ENCODE data around the gene KIF12.

KIF12 gene

DNA sequence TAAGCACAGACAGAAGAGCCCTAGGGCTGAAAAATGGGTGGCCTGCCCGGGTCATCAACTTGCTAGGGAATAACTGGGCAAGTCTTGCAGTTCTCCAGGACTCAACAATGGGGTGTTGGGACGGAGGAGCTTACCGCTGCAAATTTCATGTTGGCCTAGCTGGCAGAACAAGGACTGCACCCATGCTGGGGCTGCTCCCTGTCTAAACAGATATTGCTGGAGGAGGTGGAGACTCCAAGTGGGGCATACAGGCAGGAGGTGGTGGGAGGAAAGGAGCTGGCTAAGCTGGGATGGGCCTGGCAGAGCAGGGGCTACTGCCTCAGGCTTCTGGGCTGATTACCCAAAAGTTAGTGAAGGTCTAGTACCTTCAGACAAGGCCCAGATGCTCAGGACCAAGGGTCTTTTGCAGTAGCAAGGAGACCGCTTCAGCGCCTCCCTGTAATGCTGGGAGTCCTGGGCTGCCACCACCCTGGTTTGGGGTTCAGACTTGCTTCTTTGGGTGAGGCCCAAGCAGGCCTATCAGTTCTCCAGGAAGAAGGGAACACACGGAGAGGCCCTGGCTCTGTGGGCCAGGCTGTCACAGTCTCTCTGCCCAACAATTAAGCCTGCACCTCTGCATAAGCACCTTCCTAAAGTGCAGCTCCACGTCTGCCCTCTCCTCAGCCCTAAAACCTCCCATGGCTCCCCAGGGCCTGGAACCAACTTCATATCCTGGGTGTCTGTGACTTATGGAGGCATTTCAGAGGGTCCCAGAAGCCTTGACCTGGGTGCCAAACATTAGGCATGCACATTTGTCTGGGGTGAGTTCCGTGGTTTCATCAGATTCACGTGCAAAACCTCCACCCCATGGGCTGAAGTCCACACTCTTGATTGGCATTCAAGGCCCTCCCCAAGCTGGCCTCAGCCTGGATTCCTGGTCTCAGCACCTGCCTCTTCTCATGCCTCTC, 24.2 kb upstream of the KIF12 start:
- DNase-seq, result no peak

DNA sequence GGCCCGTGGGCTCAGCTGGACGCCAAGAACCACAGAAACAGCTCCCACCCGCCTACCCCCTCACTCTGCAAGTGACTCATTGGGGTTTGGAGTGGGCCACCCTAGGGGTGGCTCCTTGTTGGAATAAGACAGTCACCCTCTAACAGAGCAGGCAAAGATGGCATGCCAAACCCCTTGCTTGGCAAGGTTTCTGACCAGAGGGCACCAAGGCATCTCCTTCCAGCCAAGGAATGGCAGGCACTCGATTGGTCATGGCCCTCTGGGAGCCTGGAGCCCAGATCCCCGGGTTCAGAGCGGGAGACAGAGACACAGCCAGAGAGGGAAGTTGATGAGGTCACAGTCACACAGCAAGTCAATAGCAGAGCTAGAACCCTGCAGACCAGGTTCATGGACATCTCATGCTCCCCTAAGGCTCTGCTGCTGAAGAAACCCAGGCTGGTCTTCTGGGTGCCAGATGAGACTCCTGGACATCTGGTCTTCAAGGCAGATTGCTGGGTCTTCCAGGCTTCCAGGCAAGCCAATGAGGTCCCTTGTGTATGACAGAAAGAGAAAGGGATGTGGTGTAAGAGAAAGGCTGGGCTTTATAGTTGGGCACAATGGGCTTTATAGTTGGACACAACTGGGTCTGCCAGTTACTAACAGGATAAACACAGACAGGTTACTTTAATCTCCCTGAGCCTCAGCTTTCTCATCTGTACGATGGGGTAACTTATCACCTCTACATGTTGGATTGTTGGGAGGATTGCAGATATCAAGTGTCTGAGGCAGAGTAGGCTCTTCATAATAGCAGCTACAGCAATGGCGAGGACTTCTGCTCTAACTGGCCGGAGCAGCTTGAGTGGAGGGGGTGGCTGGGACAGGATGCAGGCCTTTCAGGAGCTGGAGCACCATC, 23.3 kb upstream of the KIF12 start:
- no peak for DNase-seq

DNA sequence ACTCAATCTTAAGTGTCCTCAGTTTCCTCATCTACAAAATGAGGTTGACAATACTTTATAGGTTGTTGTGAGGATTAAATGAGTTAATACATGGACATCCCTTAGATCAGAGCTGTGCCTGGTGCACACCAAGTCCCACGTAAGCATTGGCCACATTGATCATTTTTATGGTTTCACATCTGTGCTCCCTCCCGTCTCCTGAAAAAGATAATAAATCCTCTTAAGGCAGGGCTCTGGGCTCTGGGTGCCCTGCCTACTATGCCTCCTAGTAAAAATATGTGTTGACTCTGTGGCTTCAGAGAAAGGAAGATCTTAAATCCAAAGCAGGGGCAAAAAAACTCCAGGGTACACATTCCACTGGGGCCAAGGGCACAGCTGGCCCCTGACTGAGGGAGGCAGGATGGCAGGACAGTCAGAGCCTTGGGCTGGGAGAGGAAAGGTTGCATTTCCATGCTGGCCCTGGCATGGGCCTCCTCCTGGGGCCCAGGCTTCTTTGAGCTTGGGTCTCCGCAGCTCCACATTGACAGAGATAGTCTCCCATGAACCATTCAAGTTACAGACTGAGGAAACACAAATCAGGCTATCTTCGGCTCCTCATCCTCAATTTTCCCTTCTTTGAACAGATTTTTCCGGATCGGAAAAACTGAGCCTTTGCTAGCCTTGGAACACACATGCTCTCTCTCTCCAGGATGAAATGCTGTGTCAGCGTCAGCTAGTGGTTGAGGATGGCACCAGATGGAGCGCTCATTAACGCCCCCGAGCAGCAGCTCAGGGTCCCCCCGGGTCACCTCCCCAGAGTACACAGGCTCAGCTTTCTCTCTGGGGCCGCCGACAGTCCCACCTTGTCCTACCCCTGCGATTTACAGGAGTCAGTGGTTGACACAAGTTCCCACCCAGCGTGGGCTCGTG, 22.4 kb upstream of the KIF12 start:
- DNase-seq, result no peak

DNA sequence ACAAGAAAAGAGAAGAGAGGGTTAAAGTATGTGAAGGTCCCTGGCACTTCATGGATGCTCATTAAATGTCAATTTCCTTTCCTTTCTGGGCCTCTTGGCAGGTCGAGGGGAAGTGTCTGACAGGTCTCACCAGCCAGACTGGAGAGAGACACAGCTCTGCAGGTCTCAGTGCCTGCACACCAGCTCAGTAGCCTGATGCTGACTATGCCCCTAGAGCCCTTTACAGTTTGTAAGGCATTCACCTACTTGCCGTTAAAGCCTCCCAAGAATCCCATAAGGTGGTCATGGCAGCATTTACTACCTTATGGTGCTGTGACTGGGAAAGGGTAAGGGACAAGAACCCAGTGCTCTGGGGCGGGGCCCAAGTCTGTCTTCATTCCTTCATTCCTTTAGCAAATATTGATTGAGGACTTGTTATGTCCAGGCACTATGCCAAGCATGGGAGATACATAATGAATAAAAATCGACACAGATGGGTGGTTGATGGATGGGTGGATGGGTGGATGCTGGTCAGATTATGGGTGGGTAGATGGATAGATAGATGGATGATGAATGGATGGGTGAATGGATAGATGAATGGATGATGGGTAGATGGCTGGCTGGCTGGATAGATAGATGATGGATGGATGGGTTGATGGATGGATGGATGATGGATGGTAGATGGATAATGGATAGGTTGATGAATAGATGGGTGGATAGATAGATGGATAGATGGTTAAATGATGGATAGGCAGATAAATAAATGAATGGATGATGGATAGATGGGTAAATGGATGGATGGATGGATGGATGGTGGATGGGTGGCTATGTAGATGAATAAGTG, 21.3 kb upstream of the KIF12 start:
- DNase-seq, result no peak

DNA sequence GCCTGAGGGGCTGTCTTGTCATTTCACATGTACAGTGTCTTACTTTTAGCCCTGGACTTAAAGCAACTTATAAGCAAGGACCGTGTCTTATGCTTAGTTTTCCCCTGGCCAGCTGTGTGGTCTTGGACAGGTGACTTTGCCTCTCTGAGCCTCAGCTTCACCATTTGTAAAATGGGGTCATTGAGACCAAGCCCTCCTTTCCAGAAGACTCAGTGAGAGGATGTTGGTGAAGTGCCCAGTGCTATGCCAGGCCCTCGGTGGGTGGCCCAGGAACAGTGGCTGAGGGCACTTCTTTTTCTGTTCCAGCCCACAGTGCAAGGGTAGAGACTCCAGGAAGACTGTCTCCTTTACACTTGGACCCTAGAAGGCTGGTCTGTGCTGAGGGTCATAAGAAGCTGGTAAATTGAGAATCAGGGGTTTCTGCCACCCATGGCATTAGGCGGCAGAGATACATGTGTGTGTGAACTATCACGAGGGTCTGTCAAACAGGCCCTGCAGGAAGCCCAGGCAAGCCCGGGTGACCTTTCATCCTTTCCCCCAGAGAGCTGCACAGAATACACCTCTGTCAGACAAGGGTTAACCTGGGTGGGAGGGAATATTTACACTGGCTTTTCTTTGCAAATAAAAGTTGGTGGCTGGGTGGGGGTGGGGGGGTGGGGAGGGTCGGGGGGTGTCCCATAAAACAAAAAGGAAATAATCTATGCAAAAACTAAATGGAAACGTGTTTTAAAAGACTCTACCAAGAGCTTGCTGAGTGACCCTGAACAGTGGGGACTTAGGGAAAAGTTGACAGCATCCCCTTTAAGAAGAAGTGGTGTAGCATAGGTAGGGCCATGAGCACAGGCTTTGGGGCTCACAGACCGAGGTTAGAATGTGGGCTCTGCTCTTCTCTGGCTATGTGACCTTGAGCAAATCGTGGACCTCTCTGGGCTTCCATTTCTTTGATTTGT, 20.4 kb upstream of the KIF12 start:
- no peak for DNase-seq

DNA sequence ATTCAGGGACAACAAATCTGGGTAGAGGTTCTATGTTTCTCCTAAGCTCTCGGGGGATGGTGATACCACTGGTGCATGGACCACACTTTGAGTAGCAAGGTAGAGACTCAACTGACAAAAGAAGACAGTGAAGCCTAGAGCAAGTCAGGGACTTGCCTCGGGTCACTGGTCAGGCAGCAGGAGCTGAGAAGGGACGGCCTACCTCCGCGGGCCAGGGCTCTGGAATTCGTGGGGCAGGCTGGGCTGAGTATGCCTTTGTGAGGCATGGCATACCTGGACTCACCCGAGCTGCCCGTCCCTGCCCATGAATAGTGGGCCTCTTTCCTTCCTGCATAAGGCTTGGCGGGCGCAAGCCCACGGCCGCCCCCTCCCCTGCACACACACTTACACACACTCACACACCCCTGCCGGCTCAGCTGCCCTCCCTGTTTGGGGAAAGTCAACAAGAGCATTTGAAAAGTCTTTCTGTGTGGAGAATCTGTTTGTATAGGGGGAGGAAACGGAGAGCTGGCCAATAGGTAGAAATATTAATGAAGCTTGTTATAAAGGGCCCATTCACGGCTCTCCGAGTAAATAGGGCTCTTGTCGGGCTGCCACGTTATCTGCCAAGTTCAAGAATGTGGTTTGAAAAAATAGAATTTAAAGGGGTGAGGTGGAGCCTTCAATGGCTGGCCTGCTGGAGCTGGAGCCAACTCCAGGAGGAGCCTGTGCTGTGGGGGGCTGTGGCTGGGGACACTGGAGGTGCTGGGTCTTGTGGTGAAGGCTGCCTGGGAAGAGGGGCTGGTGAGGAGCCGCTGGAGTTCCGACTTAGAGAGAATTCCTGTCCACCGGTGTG, 19.1 kb upstream of the KIF12 start:
- peak; percentile 24 for DNase-seq

DNA sequence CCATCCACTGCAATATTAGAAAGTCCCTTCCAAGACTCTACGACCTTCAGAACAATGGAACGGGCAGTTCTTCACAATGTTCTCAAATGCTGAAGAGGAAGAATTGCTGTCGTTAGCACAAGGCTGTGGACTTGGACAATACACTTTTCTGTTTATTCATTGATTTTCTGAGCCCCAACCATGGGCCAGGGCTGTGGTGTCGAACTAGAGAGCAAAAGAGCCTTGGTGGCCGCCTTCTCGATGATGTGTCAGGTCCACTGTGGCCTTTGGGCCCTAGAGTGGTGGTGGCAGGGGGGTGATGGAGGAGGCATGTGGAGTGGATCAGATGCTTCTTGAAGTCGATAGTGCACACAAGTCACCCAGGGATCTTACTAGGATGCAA, 18.5 kb upstream of the KIF12 start:
- DNase-seq, result no peak

DNA sequence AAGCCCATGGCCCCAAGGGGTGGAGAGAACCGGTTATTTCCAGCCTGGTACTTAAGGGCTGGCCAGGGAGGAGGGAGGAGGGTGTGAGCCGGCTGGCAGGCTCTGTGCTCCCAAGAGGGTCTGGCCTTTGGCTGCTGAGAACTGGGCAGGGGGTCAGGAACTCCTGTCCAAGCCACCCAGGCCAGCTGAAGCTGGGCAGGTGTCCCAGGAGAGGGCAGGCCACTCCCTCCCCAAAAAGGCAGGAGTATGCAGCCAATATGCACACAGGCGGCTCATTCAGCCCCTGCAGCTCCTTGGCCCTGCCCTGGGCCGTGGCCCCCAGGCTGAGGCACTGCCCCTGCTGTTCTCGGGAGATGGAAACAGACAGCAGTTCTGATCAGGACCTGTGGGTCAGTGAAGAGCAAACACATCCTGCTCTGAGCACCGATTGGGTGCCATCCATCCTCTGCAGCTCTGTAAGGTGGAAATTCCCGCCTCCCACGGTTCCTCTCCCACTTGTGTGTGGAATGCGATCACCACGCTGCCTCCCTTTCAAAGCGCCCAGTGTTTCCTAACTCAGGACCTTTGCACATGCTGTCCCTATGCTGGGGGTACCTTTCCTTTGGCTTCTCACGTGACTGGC, 17.1 kb upstream of the KIF12 start:
- no peak for DNase-seq

DNA sequence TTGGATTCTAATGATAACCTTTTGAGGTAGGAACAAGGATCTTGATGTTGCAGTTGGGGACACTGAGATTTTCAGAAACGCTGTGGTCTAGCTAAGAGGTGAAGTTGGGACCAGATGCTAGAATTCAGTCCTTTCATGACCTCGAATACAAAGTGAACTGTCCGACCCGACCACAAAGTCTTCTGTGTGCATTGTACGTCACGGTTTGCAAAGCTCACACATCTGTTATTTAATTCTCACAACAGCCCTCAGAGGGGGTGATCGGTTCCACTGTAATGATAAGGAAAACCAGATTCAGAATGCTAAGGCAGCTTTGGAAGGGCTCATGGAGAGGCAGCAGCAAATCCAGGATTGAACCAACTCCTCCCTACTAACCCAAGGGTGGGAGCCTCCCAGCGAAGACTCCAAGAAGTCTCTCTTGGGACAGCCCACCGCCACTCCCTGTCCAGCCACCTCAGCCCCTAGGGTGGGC, 16.6 kb upstream of the KIF12 start:
- DNase-seq, result no peak

DNA sequence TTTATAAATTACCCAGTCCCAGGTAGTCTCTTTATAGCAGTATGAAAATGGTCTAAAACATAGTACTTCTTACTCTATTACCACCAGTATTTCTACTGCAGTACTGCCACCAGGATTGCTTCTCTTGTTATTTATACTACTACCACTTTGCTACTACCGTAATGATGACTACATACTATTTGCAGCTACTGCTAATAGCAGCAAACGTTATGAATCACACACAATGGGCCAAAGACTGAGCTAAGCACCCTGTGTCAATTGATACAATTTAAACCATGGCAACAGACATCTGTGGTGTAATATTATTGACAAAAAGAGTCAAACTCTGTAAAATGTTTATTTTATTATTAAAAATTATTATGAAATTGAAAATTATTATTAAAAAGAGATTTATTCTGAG, 15.3 kb upstream of the KIF12 start:
- no peak for DNase-seq

DNA sequence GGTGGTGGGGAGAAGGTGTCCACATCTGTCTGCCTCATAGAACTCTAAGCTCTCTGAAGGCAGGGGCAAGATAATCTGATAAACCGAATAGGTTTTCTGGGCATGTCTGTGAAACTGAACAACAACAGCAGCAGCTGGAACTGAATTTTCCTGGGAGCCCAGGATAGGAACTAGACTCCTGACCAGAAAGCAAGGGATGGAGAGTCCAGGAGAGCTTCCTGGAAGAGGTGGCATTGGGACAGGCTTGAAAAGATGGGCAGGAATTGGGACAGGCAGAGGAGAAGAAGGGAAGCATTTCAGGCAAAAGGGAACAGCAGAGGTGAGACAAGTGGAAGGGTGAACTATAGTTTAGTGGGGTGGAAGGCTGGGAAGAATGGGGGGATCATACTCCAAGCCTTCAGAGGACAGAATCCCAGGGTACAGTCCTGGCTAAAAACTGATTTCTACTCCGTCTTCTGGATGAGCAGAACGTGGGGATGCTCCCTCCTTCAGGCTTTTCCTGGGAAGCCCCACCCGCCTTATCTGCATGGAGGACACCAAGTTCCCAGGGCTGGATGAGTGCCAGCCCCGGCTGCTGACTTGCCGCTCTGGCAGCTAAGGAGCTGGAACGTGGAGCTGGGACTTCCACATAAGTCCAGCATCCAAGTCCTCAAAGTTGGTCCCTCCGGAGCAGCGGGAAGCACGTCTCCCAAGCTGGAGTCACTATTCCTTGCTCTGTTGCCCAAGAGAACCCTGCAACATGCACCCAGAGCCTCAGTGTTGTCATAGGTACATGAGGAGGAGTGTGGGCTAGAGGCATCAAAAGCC, 13.9 kb upstream of the KIF12 start:
- no peak for DNase-seq

DNA sequence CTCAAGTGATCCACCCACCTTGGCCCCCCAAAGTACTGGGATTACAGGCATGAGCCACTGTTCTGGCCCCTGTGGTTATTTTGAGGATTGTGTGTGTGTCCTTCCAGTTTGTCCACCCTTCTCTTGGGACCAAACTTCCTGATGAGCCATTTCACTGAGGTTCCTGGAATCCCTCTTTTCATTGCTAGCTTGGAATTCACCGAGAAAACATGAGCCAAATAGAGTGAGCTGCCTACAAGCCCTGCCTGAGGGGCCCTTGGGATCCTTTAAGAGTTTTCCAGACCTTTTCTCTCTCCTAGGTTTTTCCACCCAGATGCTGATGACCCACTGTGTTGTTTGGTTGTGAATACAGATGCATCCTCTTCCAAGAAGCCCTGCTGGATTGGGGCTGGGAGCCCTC, 13.2 kb upstream of the KIF12 start:
- DNase-seq, result no peak

DNA sequence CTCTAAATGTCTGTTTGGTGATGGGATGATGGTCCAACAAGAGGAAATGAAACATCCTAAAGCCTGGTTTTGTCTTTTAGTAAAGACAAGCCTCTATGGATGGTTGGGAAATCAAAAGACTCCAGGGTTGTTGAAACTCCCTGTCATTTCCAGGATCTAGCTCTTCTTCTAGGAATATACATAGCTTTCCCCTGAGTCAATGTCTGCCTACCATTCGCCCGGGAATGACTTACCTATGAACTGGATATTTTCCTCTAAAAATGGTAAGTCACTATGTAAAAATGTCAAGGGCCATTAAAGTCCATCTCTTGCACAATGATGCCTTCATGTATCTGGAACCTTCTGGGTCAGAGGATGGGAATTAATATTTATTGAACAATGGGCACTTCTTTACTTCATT, 11.1 kb upstream of the KIF12 start:
- DNase-seq, result no peak

DNA sequence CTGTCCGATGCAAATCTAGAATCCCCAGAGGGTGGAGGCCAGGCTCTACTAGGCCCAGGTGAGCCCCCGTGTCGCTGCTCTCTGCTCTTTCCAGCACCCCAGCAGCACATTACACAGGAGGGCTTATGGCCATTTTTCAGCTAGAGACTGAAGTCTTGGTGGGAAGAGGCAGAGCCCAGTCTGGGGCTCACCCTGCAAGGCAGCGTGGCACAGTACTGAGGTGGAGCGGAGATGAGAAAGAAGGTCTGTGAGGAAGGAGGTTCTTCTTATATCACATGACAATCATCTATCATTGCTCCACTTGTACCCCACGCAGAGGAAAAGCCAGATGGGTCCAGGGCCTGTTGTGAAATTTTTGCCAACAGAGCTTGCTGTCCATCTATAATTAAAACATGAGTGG, 10.0 kb upstream of the KIF12 start:
- no peak for DNase-seq

DNA sequence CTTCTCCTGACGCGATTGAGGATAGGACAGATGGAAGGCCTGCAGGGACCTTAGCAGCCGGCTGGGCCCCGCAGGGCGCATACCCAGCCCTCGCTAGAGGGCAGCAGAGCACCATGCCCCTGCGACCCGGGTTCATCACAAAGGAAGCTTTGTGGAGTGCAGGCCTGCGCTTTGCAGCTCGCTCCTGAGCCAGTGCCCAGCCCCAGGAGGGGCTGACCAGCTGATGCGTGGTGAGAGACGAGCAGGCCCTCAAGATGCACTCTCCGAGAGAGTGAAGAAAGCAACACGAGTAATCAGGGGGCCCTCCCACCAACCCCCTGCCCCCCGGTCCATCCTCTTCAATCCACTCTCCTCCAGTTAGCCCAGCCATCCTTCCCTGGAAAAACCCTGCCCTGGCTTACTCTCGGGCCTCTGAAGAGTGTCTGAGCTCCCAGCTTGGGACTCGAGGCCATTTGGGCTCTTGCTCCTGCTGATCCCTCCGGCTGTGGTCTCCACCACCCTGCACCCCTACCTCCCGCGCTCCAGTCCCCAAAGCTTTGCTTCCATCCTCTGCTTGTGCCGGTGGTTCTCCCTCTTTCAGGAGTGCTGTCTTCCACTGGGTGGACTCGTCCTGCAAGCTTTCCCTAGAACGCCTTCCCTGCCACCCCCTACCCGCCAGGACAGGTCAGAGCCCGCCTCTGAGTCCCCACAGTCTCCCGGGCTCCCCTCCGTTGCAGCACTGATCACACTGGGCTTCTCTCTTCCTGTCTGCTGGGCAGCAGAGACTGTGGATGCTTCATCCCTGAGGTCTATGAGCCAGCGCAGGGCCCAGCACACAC, 9.1 kb upstream of the KIF12 start:
- peak; percentile 63 for DNase-seq

DNA sequence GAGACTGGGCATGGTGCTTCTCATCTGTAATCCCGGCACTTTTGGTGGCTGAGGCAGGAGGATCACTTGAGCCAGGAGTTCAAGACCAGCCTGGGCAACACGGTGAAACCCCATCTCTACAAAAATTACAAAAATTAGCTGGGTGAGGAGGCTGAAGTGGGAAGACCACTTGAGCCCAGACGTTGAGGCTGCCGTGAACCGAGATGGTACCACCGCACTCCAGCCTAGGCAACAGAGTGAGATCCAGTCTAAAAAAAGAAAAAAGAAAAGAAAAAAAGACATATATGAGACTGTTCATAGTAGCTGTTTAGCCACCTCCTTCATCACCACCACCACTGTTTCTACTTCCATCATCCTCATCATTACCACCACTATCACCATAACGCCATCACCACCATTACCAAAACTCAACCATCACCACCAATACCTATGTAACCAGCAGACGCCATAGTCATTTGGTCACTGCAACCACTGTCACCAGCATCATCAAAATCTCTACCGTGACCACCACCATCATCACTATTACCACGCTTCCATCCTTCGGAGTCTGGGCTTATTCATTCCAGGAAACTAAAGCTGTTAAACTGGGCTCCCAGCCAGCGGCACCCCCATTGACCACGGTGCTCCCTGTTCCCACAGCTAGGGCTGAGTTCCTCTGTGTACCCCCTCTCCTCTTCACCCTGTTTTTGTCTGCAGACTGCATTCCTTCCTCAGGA, 8.4 kb upstream of the KIF12 start:
- no peak for DNase-seq

DNA sequence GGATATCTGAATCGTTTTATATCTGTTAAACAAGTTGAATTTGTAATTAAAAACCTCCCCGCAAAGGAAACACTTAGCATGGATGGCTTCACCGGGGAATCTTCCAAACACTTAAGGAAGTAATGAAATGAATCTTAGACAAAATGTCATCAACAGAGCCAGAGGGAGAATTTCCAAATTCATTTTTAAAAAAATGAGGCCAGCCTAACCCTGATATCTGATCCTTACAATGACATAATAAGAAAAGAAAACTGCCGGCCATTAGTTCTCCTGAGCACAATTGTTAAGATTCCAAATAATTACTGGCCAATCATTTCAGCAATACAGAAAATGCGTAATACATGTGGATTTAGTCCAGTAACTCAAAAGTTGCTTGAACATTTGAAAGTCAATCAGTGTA, 6.1 kb upstream of the KIF12 start:
- DNase-seq, result no peak

Data from NCI-H2029 (cell line).